Activated effector memory CD4-positive, alpha-beta T cell treated with Interleukin-2 at 50 U/mL for 16 hours (primary cell): Measurements from ENCODE around the gene SMIM13.

ENCODE experiments used
- DNase-seq: peaks from one replicate; pipeline ENCODE4 v3.0.0-alpha.2; 2020

SMIM13 gene

GRCh38 chr6:11123978-11124377, 30.3 kb downstream of the SMIM13 start:
- DNase-seq = no peak

- DNase-seq = no peak
These were observed 33.2 kb downstream of the SMIM13 start for GRCh38 chr6:11126876-11127275.

GRCh38 chr6:11128608-11129007, 35.0 kb downstream of the SMIM13 start:
- no peak for DNase-seq

- no peak for DNase-seq
These were observed 36.4 kb downstream of the SMIM13 start for GRCh38 chr6:11129908-11130565.

- no peak for DNase-seq
These were observed 37.0 kb downstream of the SMIM13 start for GRCh38 chr6:11130605-11131004.

- no peak for DNase-seq
These were observed 38.7 kb downstream of the SMIM13 start for GRCh38 chr6:11132194-11132888.

- DNase-seq = no peak
These were observed 39.6 kb downstream of the SMIM13 start for GRCh38 chr6:11133281-11133680.

- DNase-seq = no peak
These were observed 43.2 kb downstream of the SMIM13 start for GRCh38 chr6:11136809-11137208.

GRCh38 chr6:11139051-11139960, 45.7 kb downstream of the SMIM13 start:
- no peak for DNase-seq

GRCh38 chr6:11140056-11140455, 46.4 kb downstream of the SMIM13 start:
- no peak for DNase-seq

GRCh38 chr6:11141295-11141694, 47.7 kb downstream of the SMIM13 start:
- no peak for DNase-seq

- no peak for DNase-seq
These were observed 48.8 kb downstream of the SMIM13 start for GRCh38 chr6:11142296-11143027.

- no peak for DNase-seq
These were observed 50.0 kb downstream of the SMIM13 start for GRCh38 chr6:11143394-11144371.

GRCh38 chr6:11144393-11144851, 50.8 kb downstream of the SMIM13 start:
- peak; percentile 51 for DNase-seq

- DNase-seq = no peak
These were observed 52.6 kb downstream of the SMIM13 start for GRCh38 chr6:11146117-11146826.

GRCh38 chr6:11149551-11149950, 55.9 kb downstream of the SMIM13 start:
- no peak for DNase-seq

GRCh38 chr6:11151488-11151887, 57.9 kb downstream of the SMIM13 start:
- DNase-seq = no peak

GRCh38 chr6:11152581-11152980, 58.9 kb downstream of the SMIM13 start:
- DNase-seq = no peak

GRCh38 chr6:11153447-11153846, 59.8 kb downstream of the SMIM13 start:
- no peak for DNase-seq

- no peak for DNase-seq
These were observed 62.0 kb downstream of the SMIM13 start for GRCh38 chr6:11155589-11155988.

GRCh38 chr6:11160199-11160598, 66.6 kb downstream of the SMIM13 start:
- no peak for DNase-seq
